HG02884 (cell line): ENCODE results near the gene SMPD2.

ENCODE experiments used
- ATAC-seq: cut with Tn5 transposase; IDR thresholded peaks from one replicate; pipeline ENCODE4 v1.9.1; 2021; ENCODE audit warnings: mild to moderate bottlenecking, moderate library complexity; ENCODE audit not compliant: unreplicated experiment

The SMPD2 gene

GRCh38 chr6:109440331-109441068 lies at the start of gene SMPD2, which contains the start of gene PPIL6:
SMPD2 (plus strand) TSS chr6:109440724; CDS start chr6:109441122, 398 bp downstream.
PPIL6 (minus strand) TSS chr6:109440628; CDS start chr6:109440590, 38 bp downstream.
- peak; percentile 92 for ATAC-seq

DNA sequence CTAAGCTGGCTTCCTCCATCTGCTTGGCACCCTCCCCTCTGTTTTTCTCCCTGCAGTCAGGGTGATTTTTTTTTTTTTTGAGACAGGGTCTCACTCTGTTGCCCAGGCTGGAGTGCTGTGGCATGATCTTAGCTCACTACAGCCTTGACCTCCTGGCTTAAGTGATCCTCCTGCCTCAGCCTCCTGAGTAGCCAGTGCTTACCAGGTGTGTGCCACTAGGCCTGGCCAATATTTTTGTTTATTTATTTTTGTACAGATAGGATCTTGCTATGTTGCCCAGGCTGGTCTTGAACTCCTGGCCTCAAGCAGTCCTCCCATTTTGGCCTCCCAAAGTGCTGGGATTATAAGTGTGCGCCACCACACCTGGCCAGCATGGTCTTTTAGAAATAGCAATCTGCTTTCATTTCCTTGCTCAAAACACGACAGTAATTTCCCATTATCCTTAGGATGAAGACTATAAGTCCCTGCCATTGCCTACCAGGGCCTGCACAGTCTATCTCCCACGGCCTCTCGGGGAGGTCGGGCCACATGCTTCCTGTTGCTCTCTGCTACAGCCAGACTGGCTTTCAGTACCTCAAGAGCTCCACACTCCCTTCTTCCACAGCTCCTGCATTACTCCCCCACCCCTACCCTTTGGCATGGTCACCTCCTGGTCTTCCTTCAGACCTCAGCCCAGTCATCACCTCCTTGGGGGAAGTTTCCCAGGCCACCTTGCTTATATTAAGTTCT lies 47.2 kb upstream of the SMPD2 start:
- ATAC-seq: no peak

- ATAC-seq: no peak
Measured at GRCh38 chr6:109393886-109394281, 46.6 kb upstream of the SMPD2 start.

DNA sequence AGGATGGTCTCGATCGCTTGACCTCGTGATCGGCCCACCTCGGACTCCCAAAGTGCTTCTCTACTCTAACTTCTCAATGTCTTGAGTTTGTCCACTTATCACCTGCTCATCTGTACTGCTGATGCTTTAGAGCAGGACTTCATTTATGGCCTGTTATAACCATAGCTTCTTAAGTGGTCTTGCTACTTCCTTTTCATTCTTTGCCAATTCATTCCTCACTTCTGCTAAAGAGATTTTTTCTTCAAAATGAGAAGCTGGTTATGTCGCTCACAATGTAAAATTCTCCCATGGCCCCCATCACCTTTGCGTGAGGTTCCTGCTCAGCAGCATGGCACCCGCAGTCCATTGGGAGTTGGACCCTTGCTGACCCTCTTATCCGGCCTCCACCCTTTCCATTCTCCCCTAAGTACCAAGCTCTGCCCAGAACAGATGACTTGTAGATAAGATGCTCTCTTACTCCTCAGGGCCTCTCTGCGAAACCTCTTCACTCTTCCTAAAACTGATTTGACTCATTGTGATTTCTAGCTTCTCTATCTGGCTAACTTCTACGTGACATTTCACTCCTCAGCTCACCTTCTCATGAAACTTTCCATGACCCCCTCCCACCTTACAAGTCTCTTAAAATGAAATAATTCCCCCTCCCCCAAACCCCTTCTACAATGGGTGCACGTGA lies 44.3 kb upstream of the SMPD2 start:
- no peak for ATAC-seq

GRCh38 chr6:109397020-109397419 lies 43.5 kb upstream of the SMPD2 start:
- no peak for ATAC-seq

GRCh38 chr6:109406196-109406595 lies 34.3 kb upstream of the SMPD2 start:
- ATAC-seq: no peak

- no peak for ATAC-seq
Measured at GRCh38 chr6:109411034-109411433, 29.5 kb upstream of the SMPD2 start.

DNA sequence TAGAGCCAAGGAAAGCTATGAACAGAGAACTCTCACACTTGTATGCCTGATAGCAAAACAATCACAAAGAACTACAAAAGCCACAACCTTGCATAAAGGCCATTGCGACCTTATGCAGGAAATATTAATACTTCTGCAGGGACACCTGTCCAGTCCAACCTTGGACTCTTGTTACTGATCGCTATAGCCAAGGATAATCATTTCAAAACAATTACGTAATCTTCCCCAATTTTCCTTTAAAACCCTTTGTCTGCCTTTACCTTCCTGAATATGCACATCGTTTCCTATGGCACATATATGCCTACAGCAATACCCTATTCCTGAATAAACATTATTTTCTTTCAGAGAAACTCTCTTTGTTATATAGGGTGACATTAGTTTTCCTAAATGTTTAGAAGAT lies 22.9 kb upstream of the SMPD2 start:
- no peak for ATAC-seq

DNA sequence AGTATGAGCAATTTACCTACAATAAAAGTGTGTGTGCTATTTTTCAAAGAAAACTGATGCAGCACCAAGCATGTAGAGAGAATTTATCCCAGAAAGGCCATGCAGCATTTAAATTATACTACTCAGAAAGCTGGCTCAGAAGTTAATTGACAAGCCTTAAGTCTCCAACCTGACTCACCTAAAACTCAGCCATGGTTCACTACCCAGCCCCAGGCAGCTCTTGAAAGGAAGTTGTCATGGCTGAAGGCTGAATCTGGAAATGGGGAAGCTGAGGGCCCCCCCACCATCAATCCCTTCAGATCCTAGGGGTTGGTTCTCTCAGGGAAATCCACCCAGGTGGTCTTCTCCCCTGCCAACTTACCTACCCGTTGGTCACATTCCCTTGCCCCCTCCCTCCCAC lies 19.8 kb upstream of the SMPD2 start:
- ATAC-seq: no peak

GRCh38 chr6:109421184-109421583 lies 19.3 kb upstream of the SMPD2 start:
- ATAC-seq: no peak

GRCh38 chr6:109424946-109425345 lies 15.6 kb upstream of the SMPD2 start:
- ATAC-seq: no peak

DNA sequence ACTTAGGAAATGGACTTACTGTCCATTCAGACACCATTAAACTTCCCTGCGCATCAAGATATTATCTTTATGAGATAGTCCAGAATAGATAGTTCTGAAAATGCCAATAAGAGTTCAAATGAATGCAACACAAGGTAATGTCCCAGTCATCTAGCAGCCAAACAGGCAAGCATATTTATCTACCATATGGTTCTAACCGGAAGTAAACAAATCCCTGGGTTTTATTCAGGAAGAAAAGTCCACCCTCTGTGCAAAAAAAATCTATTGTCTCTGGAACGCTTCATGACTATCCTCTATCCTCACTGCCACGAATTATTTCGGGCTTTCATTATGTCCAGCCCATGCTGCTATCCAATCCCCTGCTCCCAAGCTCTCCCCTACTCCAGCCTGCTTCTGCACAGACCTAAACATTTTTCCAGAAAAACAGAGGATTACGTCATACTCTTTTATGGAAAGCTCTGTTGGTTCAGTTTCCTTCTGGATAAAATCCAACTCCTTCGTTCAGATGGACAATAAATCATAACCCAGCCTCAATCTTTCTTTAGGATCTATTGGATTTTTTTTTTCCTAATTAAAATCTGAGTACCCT lies 11.5 kb upstream of the SMPD2 start:
- no peak for ATAC-seq

DNA sequence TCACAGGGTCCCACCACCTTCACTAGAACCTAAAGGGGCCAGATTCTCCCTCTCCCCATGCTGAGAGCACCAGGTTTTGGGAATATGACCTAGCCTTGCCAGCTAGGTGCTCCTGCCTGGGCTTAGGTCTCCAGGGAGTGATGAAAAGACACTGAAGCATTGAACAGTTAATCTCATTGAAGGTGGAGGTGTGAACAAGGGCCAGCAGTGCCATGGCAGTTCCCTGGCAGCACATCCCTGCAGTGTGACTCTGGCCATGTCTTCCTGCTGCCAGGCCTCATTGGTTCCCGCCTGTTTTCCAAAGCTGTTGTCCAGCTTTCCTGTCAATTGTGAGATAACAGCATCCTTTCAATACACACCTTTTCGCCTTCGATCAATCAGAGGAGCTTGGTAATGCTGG lies 11.0 kb upstream of the SMPD2 start:
- no peak for ATAC-seq

DNA sequence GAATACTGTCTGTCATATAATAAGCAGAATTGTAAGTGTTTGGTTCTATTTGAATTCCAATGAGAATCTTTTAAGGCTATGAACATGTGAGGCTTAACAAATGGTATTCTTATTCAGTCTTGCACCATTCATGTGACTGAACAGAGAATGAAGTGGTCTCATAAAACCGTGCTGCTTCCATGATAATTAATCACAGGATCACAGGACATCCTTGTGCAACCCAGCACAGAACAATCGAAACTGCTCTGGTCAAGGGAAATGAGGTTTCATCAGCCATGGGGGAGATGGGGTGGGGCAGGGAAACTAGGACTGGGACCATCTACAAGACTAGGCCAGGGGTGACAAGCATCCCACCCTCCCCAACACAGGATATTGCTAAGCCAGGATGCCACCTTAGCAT lies 6.1 kb upstream of the SMPD2 start:
- ATAC-seq: no peak

GRCh38 chr6:109436041-109436440 lies 4.5 kb upstream of the SMPD2 start:
- no peak for ATAC-seq

DNA sequence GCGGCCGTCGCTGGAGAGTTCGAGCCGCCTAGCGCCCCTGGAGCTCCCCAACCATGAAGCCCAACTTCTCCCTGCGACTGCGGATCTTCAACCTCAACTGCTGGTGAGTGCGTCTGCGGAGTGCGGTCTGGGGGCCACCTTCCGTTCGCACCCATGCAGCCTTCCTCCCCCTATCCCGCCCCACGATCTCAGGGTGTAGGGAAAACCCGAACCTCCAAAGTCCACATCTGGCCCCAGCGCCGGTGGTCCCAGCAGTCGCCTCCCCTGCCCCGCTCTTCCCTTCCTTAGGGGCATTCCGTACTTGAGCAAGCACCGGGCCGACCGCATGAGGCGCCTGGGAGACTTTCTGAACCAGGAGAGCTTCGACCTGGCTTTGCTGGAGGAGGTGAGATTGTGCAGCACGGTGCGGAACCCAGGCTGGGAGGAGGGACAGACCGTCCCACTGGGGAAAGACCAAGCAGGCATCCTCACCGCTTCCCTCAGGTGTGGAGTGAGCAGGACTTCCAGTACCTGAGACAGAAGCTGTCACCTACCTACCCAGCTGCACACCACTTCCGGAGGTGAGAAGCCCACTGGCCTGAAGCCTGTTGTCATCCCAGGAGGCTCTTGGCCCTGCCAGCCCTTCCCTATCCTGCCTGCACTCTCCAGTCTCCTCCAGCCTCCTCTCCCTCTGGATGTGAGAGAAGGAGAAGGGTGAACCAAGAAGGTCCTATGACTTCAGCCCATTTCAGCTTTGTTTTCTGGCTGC lies 719 bp downstream of the SMPD2 start:
- ATAC-seq: peak; percentile 19

DNA sequence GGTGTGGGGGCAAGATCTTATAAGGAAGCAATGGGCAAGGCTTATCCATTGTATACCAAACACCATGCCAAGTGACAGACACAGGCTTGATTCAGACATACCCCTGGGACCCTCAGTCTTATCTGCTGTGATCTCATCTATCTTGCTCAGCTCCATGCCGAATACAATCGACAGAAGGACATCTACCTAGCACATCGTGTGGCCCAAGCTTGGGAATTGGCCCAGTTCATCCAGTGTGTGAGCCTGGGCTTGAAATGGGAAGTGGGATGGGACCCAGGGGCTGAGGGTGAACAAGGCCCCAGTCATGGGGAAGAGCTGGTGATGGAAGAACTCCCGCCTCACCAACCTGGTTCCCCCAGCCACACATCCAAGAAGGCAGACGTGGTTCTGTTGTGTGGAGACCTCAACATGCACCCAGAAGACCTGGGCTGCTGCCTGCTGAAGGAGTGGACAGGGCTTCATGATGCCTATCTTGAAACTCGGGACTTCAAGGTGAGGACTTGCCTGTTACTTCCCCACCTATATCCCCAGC lies 1.9 kb downstream of the SMPD2 start:
- no peak for ATAC-seq

GRCh38 chr6:109443425-109443950 lies 3.0 kb downstream of the SMPD2 start:
- no peak for ATAC-seq

DNA sequence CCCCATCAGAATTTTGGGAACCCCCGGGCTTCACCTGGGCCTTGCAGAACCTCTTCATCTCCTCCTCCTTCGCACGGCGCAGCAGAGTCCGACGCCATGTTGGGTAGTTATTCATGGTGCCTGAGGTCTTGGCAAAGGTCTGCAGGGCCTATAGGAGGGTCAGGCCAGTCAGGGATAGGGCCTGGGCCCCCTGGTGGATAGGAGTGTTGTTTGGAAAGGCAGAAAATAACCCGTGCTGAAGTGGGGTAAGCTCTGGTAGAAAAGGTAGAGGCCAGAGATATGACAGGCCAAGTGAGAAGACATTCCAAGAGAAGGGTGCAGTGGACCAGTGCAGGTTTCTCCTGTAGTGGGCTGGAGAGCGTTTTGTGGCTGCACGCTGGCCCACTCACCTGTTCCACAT lies 4.9 kb downstream of the SMPD2 start:
- ATAC-seq: no peak

DNA sequence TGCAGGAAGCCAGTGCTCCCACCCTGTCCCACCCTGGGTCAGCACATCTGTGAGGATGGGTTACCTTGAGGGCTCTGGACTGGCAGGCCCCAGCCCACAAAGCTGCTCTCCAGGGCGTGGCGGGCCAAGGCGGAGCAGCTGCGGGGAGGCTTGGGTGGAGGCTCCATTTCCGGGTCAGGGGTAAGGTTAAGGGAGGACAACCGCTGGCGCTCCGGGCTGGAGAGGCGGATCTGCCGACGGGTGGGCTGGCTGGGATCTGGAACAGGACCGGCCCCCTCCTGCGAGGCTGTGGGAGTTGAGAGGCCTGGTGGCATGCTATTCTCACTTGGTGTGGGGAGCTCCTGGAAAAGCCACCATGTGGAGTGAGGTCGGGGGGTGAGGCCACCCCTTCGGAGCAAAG lies 5.5 kb downstream of the SMPD2 start:
- no peak for ATAC-seq
